Endothelial cell of hepatic sinusoid (primary cell): Measurements from ENCODE around the gene PLXNA3.
"Not testable (repeated sequence)": the region's sequence is repeated elsewhere in the genome, so short reads cannot be mapped to it uniquely, and the experiment has no call there.

Experiments used
- in situ Hi-C: cut with HindIII; loops from 2 replicates; pipeline ENCODE4 v1.10.0; 2017; ENCODE audit warnings: low sequenced_read_pairs

PLXNA3 gene

GRCh38 chrX:154494715-154495114, 36.6 kb downstream of the PLXNA3 start:
- in situ Hi-C loops = no loop called here

GRCh38 chrX:154495472-154495922, 37.4 kb downstream of the PLXNA3 start:
- in situ Hi-C loops = no loop called here

- in situ Hi-C loops = not testable (repeated sequence)
These were observed 38.6 kb downstream of the PLXNA3 start for GRCh38 chrX:154496591-154497137.

- in situ Hi-C loops = loop anchor here (10.0 kb wide), 1 partner anchor 57 kb away; the partner anchor contains the start of gene FAM50A
These were observed 43.3 kb downstream of the PLXNA3 start for GRCh38 chrX:154501423-154501822.

GRCh38 chrX:154502098-154502497, 44.0 kb downstream of the PLXNA3 start:
- in situ Hi-C loops = loop anchor here (10.0 kb wide), 1 partner anchor 57 kb away; the partner anchor contains the start of gene FAM50A

- in situ Hi-C loops = loop anchor here (10.0 kb wide), 1 partner anchor 58 kb away; the partner anchor contains the start of gene FAM50A
These were observed 44.9 kb downstream of the PLXNA3 start for GRCh38 chrX:154502989-154503388.

GRCh38 chrX:154505734-154506133, 47.7 kb downstream of the PLXNA3 start:
- in situ Hi-C loops = loop anchor here (10.0 kb wide), 1 partner anchor 61 kb away; the partner anchor contains the start of gene FAM50A

- in situ Hi-C loops = loop anchor here (10.0 kb wide), 1 partner anchor 62 kb away; the partner anchor contains the start of gene FAM50A
These were observed 48.6 kb downstream of the PLXNA3 start for GRCh38 chrX:154506483-154507332.

- in situ Hi-C loops = loop anchor here (10.0 kb wide), 1 partner anchor 63 kb away; the partner anchor contains the start of gene FAM50A
These were observed 49.7 kb downstream of the PLXNA3 start for GRCh38 chrX:154507673-154508383.

GRCh38 chrX:154508384-154508745, 50.3 kb downstream of the PLXNA3 start:
- in situ Hi-C loops = loop anchor here (10.0 kb wide), 1 partner anchor 64 kb away; the partner anchor contains the start of gene FAM50A

GRCh38 chrX:154509455-154509854, 51.4 kb downstream of the PLXNA3 start:
- in situ Hi-C loops = loop anchor here (10.0 kb wide), 1 partner anchor 65 kb away; the partner anchor contains the start of gene FAM50A

GRCh38 chrX:154511761-154512160, 53.7 kb downstream of the PLXNA3 start:
- in situ Hi-C loops = no loop called here

- in situ Hi-C loops = no loop called here
These were observed 54.9 kb downstream of the PLXNA3 start for GRCh38 chrX:154512879-154513553.

GRCh38 chrX:154513716-154514115, 55.6 kb downstream of the PLXNA3 start:
- in situ Hi-C loops = no loop called here

GRCh38 chrX:154515090-154515965, 57.2 kb downstream of the PLXNA3 start:
- in situ Hi-C loops = no loop called here

- in situ Hi-C loops = no loop called here
These were observed 58.0 kb downstream of the PLXNA3 start, which contains the start of gene FAM3A for GRCh38 chrX:154515966-154516655. Gene FAM3A (minus strand): TSS chrX:154516232. CDS start chrX:154515772, 460 bp downstream.

- in situ Hi-C loops = no loop called here
These were observed 58.6 kb downstream of the PLXNA3 start for GRCh38 chrX:154516656-154517100.

GRCh38 chrX:154517101-154517781, 59.2 kb downstream of the PLXNA3 start:
- in situ Hi-C loops = no loop called here
